HL-60 (cell line): Measurements from ENCODE around the gene NSMF.

ENCODE experiments used
- CTCF ChIP-seq: IDR thresholded peaks from one replicate; pipeline ENCODE4 v1.5.1; 2011; ENCODE audit warnings: low read length, control low read depth, inconsistent platforms; ENCODE audit not compliant: insufficient read depth
- POLR2AphosphoS5 ChIP-seq: IDR thresholded peaks from 2 replicates; pipeline ENCODE4 v1.6.1; 2012; ENCODE audit warnings: low read depth
- SPI1 ChIP-seq: IDR thresholded peaks from 2 replicates; pipeline ENCODE4 v1.6.1; 2012; ENCODE audit warnings: low read depth, mild to moderate bottlenecking, borderline replicate concordance

GRCh38 chr9:137448602-137448962 is 10.6 kb downstream of the NSMF start:
- TF ChIP-seq CTCF (no peak), SPI1 (no peak), POLR2AphosphoS5 (no peak)
